Hepatocyte (in vitro differentiated cells): ENCODE data around the gene DPP8. TPM values are rescaled to one million over a fixed set of nuclear protein-coding genes. Genes with fewer than 3 reads are reported as not detected.
"Not testable (repeated sequence)": the region's sequence is repeated elsewhere in the genome, so short reads cannot be mapped to it uniquely, and the experiment has no call there.

Source experiments
- DNase-seq: peaks from one replicate; pipeline ENCODE4 v3.0.0-alpha.2; 2016; ENCODE audit warnings: low spot score
- H2AFZ ChIP-seq: fragments of 200-600 bp; sonication (generic); 2 replicates; pipeline ENCODE4 v1.6.0; 2016; ENCODE audit warnings: antibody characterized with exemption, mild to moderate bottlenecking
- H3K27ac ChIP-seq: fragments of 200-600 bp; sonication (generic); 2 replicates; pipeline ENCODE4 v1.5.1; 2016; ENCODE audit warnings: mild to moderate bottlenecking
- H3K27me3 ChIP-seq: fragments of 200-600 bp; sonication (generic); 2 replicates; pipeline ENCODE4 v1.6.1; 2016
- H3K36me3 ChIP-seq: fragments of 200-600 bp; sonication (generic); replicated peaks from 2 replicates; pipeline ENCODE4 v1.5.1; 2016; ENCODE audit warnings: low read depth; ENCODE audit not compliant: insufficient read depth
- H3K4me1 ChIP-seq: fragments of 200-600 bp; sonication (generic); 2 replicates; pipeline ENCODE4 v1.5.1; 2016; ENCODE audit warnings: mild to moderate bottlenecking, moderate library complexity; ENCODE audit not compliant: insufficient read depth
- H3K4me2 ChIP-seq: fragments of 200-600 bp; sonication (generic); 2 replicates; pipeline ENCODE4 v1.6.0; 2016
- H3K4me3 ChIP-seq: fragments of 200-600 bp; sonication (generic); 2 replicates; pipeline ENCODE4 v1.5.1; 2016; ENCODE audit warnings: mild to moderate bottlenecking
- H3K79me2 ChIP-seq: fragments of 200-600 bp; sonication (generic); 2 replicates; pipeline ENCODE4 v1.6.0; 2017; ENCODE audit warnings: mild to moderate bottlenecking
- H3K9me2 ChIP-seq: fragments of 200-600 bp; sonication (generic); replicated peaks from 2 replicates; pipeline ENCODE4 v1.6.0; 2017; ENCODE audit warnings: mild to moderate bottlenecking; ENCODE audit not compliant: insufficient read depth
- H3K9me3 ChIP-seq: fragments of 200-600 bp; sonication (generic); 2 replicates; pipeline ENCODE4 v1.5.1; 2016; ENCODE audit warnings: low read depth, mild to moderate bottlenecking
- H4K20me1 ChIP-seq: fragments of 200-600 bp; sonication (generic); 2 replicates; pipeline ENCODE4 v1.6.0; 2016; ENCODE audit warnings: mild to moderate bottlenecking; ENCODE audit not compliant: insufficient read depth, poor library complexity, severe bottlenecking
- CTCF ChIP-seq: fragments of 200-600 bp; sonication (generic); IDR thresholded peaks from 2 replicates; pipeline ENCODE4 v1.5.1; 2016; ENCODE audit warnings: antibody characterized with exemption, mild to moderate bottlenecking; ENCODE audit not compliant: poor library complexity
- EZH2 ChIP-seq: fragments of 200-600 bp; sonication (generic); IDR thresholded peaks from 2 replicates; pipeline ENCODE4 v1.6.1; 2016; ENCODE audit warnings: antibody characterized with exemption, mild to moderate bottlenecking, borderline replicate concordance
- EZH2phosphoT487 ChIP-seq: fragments of 200-600 bp; sonication (generic); IDR thresholded peaks from one replicate; pipeline ENCODE4 v1.6.1; 2018; ENCODE audit warnings: antibody characterized with exemption, mild to moderate bottlenecking, low read depth, moderate library complexity; ENCODE audit not compliant: unreplicated experiment, severe bottlenecking
- WGBS: methylation state at CpG from one replicate; pipeline ENCODE4 v1.1.6; 2016; ENCODE audit warnings: low lambda C conversion rate; ENCODE audit errors: missing lambda C conversion rate; 5-methylcytosine and 5-hydroxymethylcytosine counted together
- polyA plus RNA-seq: library from polyadenylated mRNA; unstranded; fragments of >200 nt; fragmentation: Nextera tagmentation; extraction: Ambion mirVana; gene quantifications from 2 replicates; pipeline ENCODE4 v1.2.1, GENCODE V29; 2016
- total RNA-seq: library from RNA; depleted of rRNA; stranded (reverse); fragments of >200 nt; gene quantifications from 2 replicates; pipeline ENCODE4 v1.2.3, GENCODE V29; 2014

DPP8 gene
- total and polyA plus RNA-seq, 2 experiments from 2014 or later, result 23.3 to 25.3 TPM

DNA sequence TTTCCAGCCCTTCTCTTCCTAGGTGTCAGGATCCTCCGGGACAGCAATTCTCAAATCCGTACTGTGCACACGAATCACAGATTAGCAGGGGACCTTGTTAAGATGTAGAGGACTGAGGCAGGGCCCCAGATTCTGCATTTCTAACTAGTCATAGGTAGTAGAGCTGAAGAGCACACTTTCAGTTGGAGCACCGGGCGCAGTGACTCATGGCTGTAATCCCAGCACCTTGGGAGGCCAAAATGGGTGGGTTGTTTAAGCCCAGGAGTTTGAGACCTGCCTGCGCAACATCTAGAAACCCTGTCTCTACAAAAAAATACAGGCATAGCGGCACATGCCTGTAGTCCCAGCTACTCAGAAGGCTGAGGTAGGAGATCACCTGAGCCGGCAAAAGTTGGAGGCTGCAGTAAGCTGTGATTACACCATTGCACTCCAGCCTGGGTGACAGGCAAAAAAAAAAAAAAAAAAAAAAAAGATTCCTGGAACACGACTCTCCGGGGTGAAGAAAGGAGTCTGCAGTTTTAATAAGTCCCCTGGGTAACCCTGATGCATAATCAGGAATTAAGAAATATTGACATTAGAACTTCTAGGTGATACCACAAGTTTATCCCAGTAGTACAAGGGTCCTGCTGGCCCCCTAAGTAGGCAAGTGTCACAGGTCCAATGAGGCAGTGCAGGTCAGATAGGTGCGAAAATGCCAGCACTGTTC lies 118.3 kb downstream of the DPP8 start:
- Histone ChIP-seq H3K4me3 (no peak overlapping the region), H3K4me2 (no peak overlapping the region), H3K4me1 (no peaks in the 10 kb centered on the region), H3K27ac (no peak overlapping the region), H3K9me2 (no peaks in the 10 kb centered on the region), H2AFZ (no peak overlapping the region), H3K9me3 (no peaks in the 10 kb centered on the region), H3K79me2 (no peaks in the 10 kb centered on the region), H4K20me1 (no peaks in the 10 kb centered on the region), H3K27me3 (peaks cover 22% of the 10 kb centered on the region), H3K36me3 (no peaks in the 10 kb centered on the region)
- DNase-seq, result no peak
- TF ChIP-seq CTCF (no peak), EZH2phosphoT487 (no peak), EZH2 (no peak)
- 84% methylated on average over 11 of the region's 11 CpGs for WGBS

- H3K4me1 ChIP-seq, H3K4me2 ChIP-seq, H3K9me2 ChIP-seq, H3K79me2 ChIP-seq, H2AFZ ChIP-seq, DNase-seq, H3K27ac ChIP-seq, H4K20me1 ChIP-seq, H3K4me3 ChIP-seq, H3K9me3 ChIP-seq, H3K36me3 ChIP-seq: not testable (repeated sequence)
- 95% methylated on average over 16 of the region's 16 CpGs for whole genome bisulfite sequencing
- peaks cover 22% of the 10 kb centered on the region for H3K27me3 ChIP-seq
Observed at GRCh38 chr15:65398486-65398885, 119.0 kb downstream of the DPP8 start.

- Histone ChIP-seq H4K20me1 (no peaks in the 10 kb centered on the region), H3K4me1 (no peaks in the 10 kb centered on the region), H3K27me3 (peaks cover 22% of the 10 kb centered on the region), H3K9me2 (no peaks in the 10 kb centered on the region), H3K9me3 (no peaks in the 10 kb centered on the region), H3K36me3 (no peaks in the 10 kb centered on the region), H3K27ac (no peak overlapping the region), H3K4me3 (no peak overlapping the region), H3K4me2 (no peak overlapping the region), H2AFZ (no peak overlapping the region), H3K79me2 (no peaks in the 10 kb centered on the region)
- no peak for DNase-seq
- TF ChIP-seq CTCF (no peak), EZH2phosphoT487 (no peak), EZH2 (no peak)
- 55% methylated on average over 10 of the region's 10 CpGs for WGBS
Observed at GRCh38 chr15:65396965-65397317, 120.5 kb downstream of the DPP8 start.

GRCh38 chr15:65396283-65396964 lies 121.1 kb downstream of the DPP8 start:
- H3K9me3 ChIP-seq, result no peaks in the 10 kb centered on the region
- H3K36me3 ChIP-seq, result no peaks in the 10 kb centered on the region
- no peaks in the 10 kb centered on the region for H3K9me2 ChIP-seq
- no peaks in the 10 kb centered on the region for H3K79me2 ChIP-seq
- no peak overlapping the region for H3K4me2 ChIP-seq
- DNase-seq, result no peak
- no peak overlapping the region for H3K4me3 ChIP-seq
- no peak overlapping the region for H2AFZ ChIP-seq
- H3K4me1 ChIP-seq, result no peaks in the 10 kb centered on the region
- H3K27me3 ChIP-seq, result peaks cover 22% of the 10 kb centered on the region
- H4K20me1 ChIP-seq, result no peaks in the 10 kb centered on the region
- TF ChIP-seq EZH2phosphoT487 (no peak), CTCF (no peak), EZH2 (no peak)
- 61% methylated on average over 30 of the region's 34 CpGs for WGBS
- H3K27ac ChIP-seq, result no peak overlapping the region
